Lower leg skin (tissue), 3 donors: ENCODE data around the gene UHRF1.

Experiments used
- POLR2A ChIP-seq, 2 donors: fragments of 450-650 bp; IDR thresholded peaks; one replicate each; pipeline ENCODE4 v1.6.1; 2016 to 2017; ENCODE audit warnings: antibody characterized with exemption in 2 of 2, mild to moderate bottlenecking in 1 of 2, moderate library complexity in 1 of 2
- TF ChIP-seq, protein P1 (sequence below), 3 donors: fragments of 450-650 bp; IDR thresholded peaks; one replicate each; pipeline ENCODE4 v1.5.1; 2016; ENCODE audit warnings: antibody characterized with exemption in 3 of 3, mild to moderate bottlenecking in 3 of 3, moderate library complexity in 2 of 3

DNA sequence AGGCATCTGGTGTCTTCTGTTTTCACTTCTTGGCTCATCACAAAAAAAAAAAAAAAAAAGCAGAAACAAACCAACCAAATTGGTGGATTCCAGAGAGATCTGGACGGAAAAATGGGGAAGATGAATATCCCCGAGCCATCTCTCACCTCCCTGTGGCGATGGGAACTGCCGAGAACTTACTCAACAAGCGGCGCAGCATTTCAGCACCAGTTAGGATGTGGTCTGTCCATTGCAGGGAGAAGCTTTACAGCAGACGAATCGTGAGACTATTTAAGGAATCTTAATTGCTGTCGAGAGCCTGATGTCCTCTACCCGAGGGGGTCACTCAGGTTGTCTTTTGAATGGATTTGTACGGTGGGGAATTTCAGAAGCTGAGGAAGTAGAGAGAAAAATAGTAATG is 42.4 kb downstream of the UHRF1 start:
- TF ChIP-seq POLR2A (IDR thresholded peaks at IDR 0.05), result no peak
- TF ChIP-seq, protein P1, sequence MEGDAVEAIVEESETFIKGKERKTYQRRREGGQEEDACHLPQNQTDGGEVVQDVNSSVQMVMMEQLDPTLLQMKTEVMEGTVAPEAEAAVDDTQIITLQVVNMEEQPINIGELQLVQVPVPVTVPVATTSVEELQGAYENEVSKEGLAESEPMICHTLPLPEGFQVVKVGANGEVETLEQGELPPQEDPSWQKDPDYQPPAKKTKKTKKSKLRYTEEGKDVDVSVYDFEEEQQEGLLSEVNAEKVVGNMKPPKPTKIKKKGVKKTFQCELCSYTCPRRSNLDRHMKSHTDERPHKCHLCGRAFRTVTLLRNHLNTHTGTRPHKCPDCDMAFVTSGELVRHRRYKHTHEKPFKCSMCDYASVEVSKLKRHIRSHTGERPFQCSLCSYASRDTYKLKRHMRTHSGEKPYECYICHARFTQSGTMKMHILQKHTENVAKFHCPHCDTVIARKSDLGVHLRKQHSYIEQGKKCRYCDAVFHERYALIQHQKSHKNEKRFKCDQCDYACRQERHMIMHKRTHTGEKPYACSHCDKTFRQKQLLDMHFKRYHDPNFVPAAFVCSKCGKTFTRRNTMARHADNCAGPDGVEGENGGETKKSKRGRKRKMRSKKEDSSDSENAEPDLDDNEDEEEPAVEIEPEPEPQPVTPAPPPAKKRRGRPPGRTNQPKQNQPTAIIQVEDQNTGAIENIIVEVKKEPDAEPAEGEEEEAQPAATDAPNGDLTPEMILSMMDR (IDR thresholded peaks at IDR 0.05), result no peak
